Measurements from ENCODE around the gene UBE4A. TPM values are rescaled to one million over a fixed set of nuclear protein-coding genes. Genes with fewer than 3 reads are reported as not detected.

UBE4A gene
- total and polyA plus RNA-seq, 9 of the 15 experiments (the other 6 are each of a cell fraction or from before 2014, with no cell fraction given), result 13.5 to 45.2 (median 26.8) TPM

DNA sequence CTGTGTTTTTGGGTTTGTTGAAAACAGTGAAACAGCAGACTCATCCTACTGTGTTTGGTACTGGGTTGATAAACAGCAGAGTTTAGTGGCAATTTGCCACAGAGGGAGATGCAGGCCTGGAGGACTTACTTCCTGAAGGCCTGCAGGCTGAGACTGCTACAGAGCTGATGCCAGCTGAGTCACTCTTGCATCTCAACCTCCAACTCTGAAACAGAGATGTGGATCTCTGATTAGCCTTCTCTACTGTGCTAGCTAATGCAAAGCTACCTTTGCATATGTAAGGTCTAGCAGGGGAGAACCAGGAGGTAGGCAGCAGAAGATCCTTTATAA is 56.3 kb downstream of the UBE4A start (continued):
- TF ChIP-seq, protein P1, sequence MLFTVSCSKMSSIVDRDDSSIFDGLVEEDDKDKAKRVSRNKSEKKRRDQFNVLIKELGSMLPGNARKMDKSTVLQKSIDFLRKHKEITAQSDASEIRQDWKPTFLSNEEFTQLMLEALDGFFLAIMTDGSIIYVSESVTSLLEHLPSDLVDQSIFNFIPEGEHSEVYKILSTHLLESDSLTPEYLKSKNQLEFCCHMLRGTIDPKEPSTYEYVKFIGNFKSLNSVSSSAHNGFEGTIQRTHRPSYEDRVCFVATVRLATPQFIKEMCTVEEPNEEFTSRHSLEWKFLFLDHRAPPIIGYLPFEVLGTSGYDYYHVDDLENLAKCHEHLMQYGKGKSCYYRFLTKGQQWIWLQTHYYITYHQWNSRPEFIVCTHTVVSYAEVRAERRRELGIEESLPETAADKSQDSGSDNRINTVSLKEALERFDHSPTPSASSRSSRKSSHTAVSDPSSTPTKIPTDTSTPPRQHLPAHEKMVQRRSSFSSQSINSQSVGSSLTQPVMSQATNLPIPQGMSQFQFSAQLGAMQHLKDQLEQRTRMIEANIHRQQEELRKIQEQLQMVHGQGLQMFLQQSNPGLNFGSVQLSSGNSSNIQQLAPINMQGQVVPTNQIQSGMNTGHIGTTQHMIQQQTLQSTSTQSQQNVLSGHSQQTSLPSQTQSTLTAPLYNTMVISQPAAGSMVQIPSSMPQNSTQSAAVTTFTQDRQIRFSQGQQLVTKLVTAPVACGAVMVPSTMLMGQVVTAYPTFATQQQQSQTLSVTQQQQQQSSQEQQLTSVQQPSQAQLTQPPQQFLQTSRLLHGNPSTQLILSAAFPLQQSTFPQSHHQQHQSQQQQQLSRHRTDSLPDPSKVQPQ (CRISPR knock-in tag; IDR thresholded peaks at IDR 0.05; ENCODE audit: borderline replicate concordance), result no peak
- TF ChIP-seq, protein P2, sequence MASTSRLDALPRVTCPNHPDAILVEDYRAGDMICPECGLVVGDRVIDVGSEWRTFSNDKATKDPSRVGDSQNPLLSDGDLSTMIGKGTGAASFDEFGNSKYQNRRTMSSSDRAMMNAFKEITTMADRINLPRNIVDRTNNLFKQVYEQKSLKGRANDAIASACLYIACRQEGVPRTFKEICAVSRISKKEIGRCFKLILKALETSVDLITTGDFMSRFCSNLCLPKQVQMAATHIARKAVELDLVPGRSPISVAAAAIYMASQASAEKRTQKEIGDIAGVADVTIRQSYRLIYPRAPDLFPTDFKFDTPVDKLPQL (IDR thresholded peaks at IDR 0.05; ENCODE audit: extremely low read depth, insufficient read length), result no peak
- no peak for TF ChIP-seq FOXJ3 (CRISPR knock-in tag; IDR thresholded peaks at IDR 0.05)
- TF ChIP-seq, protein P3, sequence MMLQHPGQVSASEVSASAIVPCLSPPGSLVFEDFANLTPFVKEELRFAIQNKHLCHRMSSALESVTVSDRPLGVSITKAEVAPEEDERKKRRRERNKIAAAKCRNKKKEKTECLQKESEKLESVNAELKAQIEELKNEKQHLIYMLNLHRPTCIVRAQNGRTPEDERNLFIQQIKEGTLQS (IDR thresholded peaks at IDR 0.05), result peak; percentile 90
- TF ChIP-seq, protein P3 (CRISPR knock-in tag; conservative IDR thresholded peaks at IDR 0.05), result peak; percentile 75
- TF ChIP-seq, protein P4, sequence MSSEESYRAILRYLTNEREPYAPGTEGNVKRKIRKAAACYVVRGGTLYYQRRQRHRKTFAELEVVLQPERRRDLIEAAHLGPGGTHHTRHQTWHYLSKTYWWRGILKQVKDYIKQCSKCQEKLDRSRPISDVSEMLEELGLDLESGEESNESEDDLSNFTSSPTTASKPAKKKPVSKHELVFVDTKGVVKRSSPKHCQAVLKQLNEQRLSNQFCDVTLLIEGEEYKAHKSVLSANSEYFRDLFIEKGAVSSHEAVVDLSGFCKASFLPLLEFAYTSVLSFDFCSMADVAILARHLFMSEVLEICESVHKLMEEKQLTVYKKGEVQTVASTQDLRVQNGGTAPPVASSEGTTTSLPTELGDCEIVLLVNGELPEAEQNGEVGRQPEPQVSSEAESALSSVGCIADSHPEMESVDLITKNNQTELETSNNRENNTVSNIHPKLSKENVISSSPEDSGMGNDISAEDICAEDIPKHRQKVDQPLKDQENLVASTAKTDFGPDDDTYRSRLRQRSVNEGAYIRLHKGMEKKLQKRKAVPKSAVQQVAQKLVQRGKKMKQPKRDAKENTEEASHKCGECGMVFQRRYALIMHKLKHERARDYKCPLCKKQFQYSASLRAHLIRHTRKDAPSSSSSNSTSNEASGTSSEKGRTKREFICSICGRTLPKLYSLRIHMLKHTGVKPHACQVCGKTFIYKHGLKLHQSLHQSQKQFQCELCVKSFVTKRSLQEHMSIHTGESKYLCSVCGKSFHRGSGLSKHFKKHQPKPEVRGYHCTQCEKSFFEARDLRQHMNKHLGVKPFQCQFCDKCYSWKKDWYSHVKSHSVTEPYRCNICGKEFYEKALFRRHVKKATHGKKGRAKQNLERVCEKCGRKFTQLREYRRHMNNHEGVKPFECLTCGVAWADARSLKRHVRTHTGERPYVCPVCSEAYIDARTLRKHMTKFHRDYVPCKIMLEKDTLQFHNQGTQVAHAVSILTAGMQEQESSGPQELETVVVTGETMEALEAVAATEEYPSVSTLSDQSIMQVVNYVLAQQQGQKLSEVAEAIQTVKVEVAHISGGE (CRISPR knock-in tag; IDR thresholded peaks at IDR 0.05), result peak in 1 of 3 experiments; percentile 67; a peak in 2 of 6 replicates
- no peak; the same call in 1 of the 2 replicates for TF ChIP-seq ESRRA (IDR thresholded peaks at IDR 0.05; ENCODE audit: borderline replicate concordance, low read depth)
- TF ChIP-seq, protein P5, sequence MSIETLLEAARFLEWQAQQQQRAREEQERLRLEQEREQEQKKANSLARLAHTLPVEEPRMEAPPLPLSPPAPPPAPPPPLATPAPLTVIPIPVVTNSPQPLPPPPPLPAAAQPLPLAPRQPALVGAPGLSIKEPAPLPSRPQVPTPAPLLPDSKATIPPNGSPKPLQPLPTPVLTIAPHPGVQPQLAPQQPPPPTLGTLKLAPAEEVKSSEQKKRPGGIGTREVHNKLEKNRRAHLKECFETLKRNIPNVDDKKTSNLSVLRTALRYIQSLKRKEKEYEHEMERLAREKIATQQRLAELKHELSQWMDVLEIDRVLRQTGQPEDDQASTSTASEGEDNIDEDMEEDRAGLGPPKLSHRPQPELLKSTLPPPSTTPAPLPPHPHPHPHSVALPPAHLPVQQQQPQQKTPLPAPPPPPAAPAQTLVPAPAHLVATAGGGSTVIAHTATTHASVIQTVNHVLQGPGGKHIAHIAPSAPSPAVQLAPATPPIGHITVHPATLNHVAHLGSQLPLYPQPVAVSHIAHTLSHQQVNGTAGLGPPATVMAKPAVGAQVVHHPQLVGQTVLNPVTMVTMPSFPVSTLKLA (conservative IDR thresholded peaks at IDR 0.05), result peak; percentile 47 to 78; a peak in 3 of 4 replicates
- no peak for TF ChIP-seq ZNF408 (CRISPR knock-in tag; IDR thresholded peaks at IDR 0.05; ENCODE audit: low read depth)
- TF ChIP-seq, protein P6, sequence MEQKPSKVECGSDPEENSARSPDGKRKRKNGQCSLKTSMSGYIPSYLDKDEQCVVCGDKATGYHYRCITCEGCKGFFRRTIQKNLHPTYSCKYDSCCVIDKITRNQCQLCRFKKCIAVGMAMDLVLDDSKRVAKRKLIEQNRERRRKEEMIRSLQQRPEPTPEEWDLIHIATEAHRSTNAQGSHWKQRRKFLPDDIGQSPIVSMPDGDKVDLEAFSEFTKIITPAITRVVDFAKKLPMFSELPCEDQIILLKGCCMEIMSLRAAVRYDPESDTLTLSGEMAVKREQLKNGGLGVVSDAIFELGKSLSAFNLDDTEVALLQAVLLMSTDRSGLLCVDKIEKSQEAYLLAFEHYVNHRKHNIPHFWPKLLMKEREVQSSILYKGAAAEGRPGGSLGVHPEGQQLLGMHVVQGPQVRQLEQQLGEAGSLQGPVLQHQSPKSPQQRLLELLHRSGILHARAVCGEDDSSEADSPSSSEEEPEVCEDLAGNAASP (IDR thresholded peaks at IDR 0.05), result no peak
- peak; percentile 52 for TF ChIP-seq NFE2L1 (tag; IDR thresholded peaks at IDR 0.05; ENCODE audit: borderline replicate concordance, low read depth)
- TF ChIP-seq, protein P7, sequence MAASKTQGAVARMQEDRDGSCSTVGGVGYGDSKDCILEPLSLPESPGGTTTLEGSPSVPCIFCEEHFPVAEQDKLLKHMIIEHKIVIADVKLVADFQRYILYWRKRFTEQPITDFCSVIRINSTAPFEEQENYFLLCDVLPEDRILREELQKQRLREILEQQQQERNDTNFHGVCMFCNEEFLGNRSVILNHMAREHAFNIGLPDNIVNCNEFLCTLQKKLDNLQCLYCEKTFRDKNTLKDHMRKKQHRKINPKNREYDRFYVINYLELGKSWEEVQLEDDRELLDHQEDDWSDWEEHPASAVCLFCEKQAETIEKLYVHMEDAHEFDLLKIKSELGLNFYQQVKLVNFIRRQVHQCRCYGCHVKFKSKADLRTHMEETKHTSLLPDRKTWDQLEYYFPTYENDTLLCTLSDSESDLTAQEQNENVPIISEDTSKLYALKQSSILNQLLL (CRISPR knock-in tag; IDR thresholded peaks at IDR 0.05; ENCODE audit: borderline replicate concordance), result no peak

Data from K562 (cell line).